Stomach smooth muscle (tissue), 2 donors: ENCODE data around the gene USP35.

Source experiments
- H3K27ac ChIP-seq: one replicate; pipeline ENCODE4 v1.7.0; 2013; ENCODE audit warnings: mild to moderate bottlenecking, low read length, inconsistent platforms
- H3K27me3 ChIP-seq, 2 donors: one replicate each; pipeline ENCODE4 v1.7.0; 2013; ENCODE audit warnings: low read length in 2 of 2; ENCODE audit not compliant: insufficient read depth in 2 of 2, control insufficient read depth in 1 of 2
- H3K36me3 ChIP-seq, 2 donors: one replicate each; pipeline ENCODE4 v1.7.0; 2013; ENCODE audit warnings: low read length in 2 of 2; ENCODE audit not compliant: control insufficient read depth in 2 of 2, insufficient read depth in 2 of 2
- H3K4me1 ChIP-seq: one replicate; pipeline ENCODE4 v1.7.0; 2013; ENCODE audit warnings: low read length; ENCODE audit not compliant: control insufficient read depth, insufficient read depth
- H3K4me3 ChIP-seq, 2 donors: one replicate each; pipeline ENCODE4 v1.7.0; 2013; ENCODE audit warnings: low read length in 2 of 2
- H3K9ac ChIP-seq, 2 donors: one replicate each; pipeline ENCODE4 v1.7.0; 2013; ENCODE audit warnings: low read length in 2 of 2, mild to moderate bottlenecking in 1 of 2
- H3K9me3 ChIP-seq, 2 donors: one replicate each; pipeline ENCODE4 v1.7.0; 2013; ENCODE audit warnings: low read length in 2 of 2; ENCODE audit not compliant: control insufficient read depth in 2 of 2
- donor health status: healthy.
- donor health status: Pancreatic carcinoma.

Gene USP35

GRCh38 chr11:78207532-78208256 lies 19.0 kb downstream of the USP35 start:
- Histone ChIP-seq H3K4me3 (no peak overlapping the region), H3K27me3 (no peaks in the 10 kb centered on the region), H3K4me1 (no peaks in the 10 kb centered on the region), H3K27ac (no peak overlapping the region), H3K9ac (no peak overlapping the region), H3K36me3 (peaks cover 35 to 49% of the 10 kb centered on the region in 2 donors), H3K9me3 (no peaks in the 10 kb centered on the region)

GRCh38 chr11:78208257-78209165 lies 19.8 kb downstream of the USP35 start:
- H3K27ac ChIP-seq, result no peak overlapping the region
- no peak overlapping the region for H3K9ac ChIP-seq
- H3K27me3 ChIP-seq, result no peaks in the 10 kb centered on the region
- H3K4me3 ChIP-seq, result no peak overlapping the region
- H3K9me3 ChIP-seq, result no peaks in the 10 kb centered on the region
- no peaks in the 10 kb centered on the region for H3K4me1 ChIP-seq
- peaks cover 34 to 44% of the 10 kb centered on the region in 2 donors for H3K36me3 ChIP-seq

- Histone ChIP-seq H3K36me3 (peaks cover 33 to 46% of the 10 kb centered on the region in 2 donors), H3K4me3 (no peak overlapping the region), H3K9ac (no peak overlapping the region), H3K27ac (no peak overlapping the region), H3K9me3 (no peaks in the 10 kb centered on the region), H3K4me1 (no peaks in the 10 kb centered on the region), H3K27me3 (no peaks in the 10 kb centered on the region)
These were observed 20.8 kb downstream of the USP35 start for GRCh38 chr11:78209478-78209877.

- no peaks in the 10 kb centered on the region for H3K4me1 ChIP-seq
- no peak overlapping the region for H3K27ac ChIP-seq
- H3K27me3 ChIP-seq, result no peaks in the 10 kb centered on the region
- H3K4me3 ChIP-seq, result no peak overlapping the region
- no peak overlapping the region for H3K9ac ChIP-seq
- H3K36me3 ChIP-seq, result peaks cover 32 to 46% of the 10 kb centered on the region in 2 donors
- no peaks in the 10 kb centered on the region for H3K9me3 ChIP-seq
These were observed 21.4 kb downstream of the USP35 start for GRCh38 chr11:78210000-78210608.

- Histone ChIP-seq H3K27me3 (no peaks in the 10 kb centered on the region), H3K4me3 (no peak overlapping the region), H3K36me3 (peaks cover 35 to 45% of the 10 kb centered on the region in 2 donors)
These were observed 22.8 kb downstream of the USP35 start for GRCh38 chr11:78211565-78211964.

GRCh38 chr11:78212586-78213371 lies 24.1 kb downstream of the USP35 start:
- no peaks in the 10 kb centered on the region for H3K4me1 ChIP-seq
- no peaks in the 10 kb centered on the region for H3K27me3 ChIP-seq
- no peak overlapping the region for H3K27ac ChIP-seq
- H3K9ac ChIP-seq, result no peak overlapping the region
- peaks cover 36 to 40% of the 10 kb centered on the region in 2 donors for H3K36me3 ChIP-seq
- H3K4me3 ChIP-seq, result no peak overlapping the region
- H3K9me3 ChIP-seq, result no peaks in the 10 kb centered on the region

More at GRCh38 chr11:78211565-78211964, 22.8 kb downstream of the USP35 start:
- Histone ChIP-seq H3K9me3 (no peaks in the 10 kb centered on the region), H3K9ac (no peak overlapping the region), H3K4me1 (no peaks in the 10 kb centered on the region), H3K27ac (no peak overlapping the region)

- Histone ChIP-seq H3K27me3 (no peaks in the 10 kb centered on the region), H3K4me1 (no peaks in the 10 kb centered on the region), H3K9me3 (no peaks in the 10 kb centered on the region), H3K27ac (no peak overlapping the region), H3K9ac (no peak overlapping the region), H3K36me3 (peaks cover 30 to 36% of the 10 kb centered on the region in 2 donors), H3K4me3 (no peak overlapping the region)
These were observed 25.0 kb downstream of the USP35 start for GRCh38 chr11:78213526-78214330.

GRCh38 chr11:78214331-78215194 lies 25.8 kb downstream of the USP35 start:
- Histone ChIP-seq H3K4me1 (no peaks in the 10 kb centered on the region), H3K9me3 (no peaks in the 10 kb centered on the region), H3K27me3 (no peaks in the 10 kb centered on the region), H3K27ac (no peak overlapping the region), H3K36me3 (peaks cover 23 to 39% of the 10 kb centered on the region in 2 donors), H3K4me3 (no peak overlapping the region), H3K9ac (no peak overlapping the region)

GRCh38 chr11:78216021-78216420 lies 27.3 kb downstream of the USP35 start:
- H3K36me3 ChIP-seq, result peaks cover 21 to 44% of the 10 kb centered on the region in 2 donors
- no peaks in the 10 kb centered on the region for H3K9me3 ChIP-seq
- no peak overlapping the region for H3K9ac ChIP-seq
- H3K27me3 ChIP-seq, result no peaks in the 10 kb centered on the region
- no peak overlapping the region for H3K4me3 ChIP-seq
- no peaks in the 10 kb centered on the region for H3K4me1 ChIP-seq
- no peak overlapping the region for H3K27ac ChIP-seq
